ENCODE results near the gene LGALS14.

Gene LGALS14

GRCh38 chr19:39738814-39739213, 34.5 kb downstream of the LGALS14 start:
- DNase-seq (ENCODE audit: low read depth, low spot score) = no peak
- no peak overlapping the region for H3K4me3 ChIP-seq (ENCODE audit: low read depth, low read length)
- in situ Hi-C loops (cut with HindIII; ENCODE audit: low sequenced_read_pairs) = no loop called here
- no peak for TF ChIP-seq CTCF (IDR thresholded peaks at IDR 0.05; ENCODE audit: low read depth, low read length)

GRCh38 chr19:39740395-39740794, 36.1 kb downstream of the LGALS14 start:
- DNase-seq (ENCODE audit: low read depth, low spot score) = no peak
- no peak overlapping the region for H3K4me3 ChIP-seq (ENCODE audit: low read depth, low read length)
- in situ Hi-C loops (cut with HindIII; ENCODE audit: low sequenced_read_pairs) = no loop called here
- no peak for TF ChIP-seq CTCF (IDR thresholded peaks at IDR 0.05; ENCODE audit: low read depth, low read length)

- TF ChIP-seq CTCF (IDR thresholded peaks at IDR 0.05; ENCODE audit: low read depth, low read length) = no peak
- in situ Hi-C loops (cut with HindIII; ENCODE audit: low sequenced_read_pairs) = no loop called here
- no peak for DNase-seq (ENCODE audit: low read depth, low spot score)
- no peak overlapping the region for H3K4me3 ChIP-seq (ENCODE audit: low read depth, low read length)
These were observed 41.4 kb downstream of the LGALS14 start for GRCh38 chr19:39745643-39746042.

- in situ Hi-C loops (cut with HindIII; ENCODE audit: low sequenced_read_pairs) = no loop called here
- DNase-seq (ENCODE audit: low read depth, low spot score) = no peak
- TF ChIP-seq CTCF (IDR thresholded peaks at IDR 0.05; ENCODE audit: low read depth, low read length) = no peak
- no peak overlapping the region for H3K4me3 ChIP-seq (ENCODE audit: low read depth, low read length)
These were observed 42.7 kb downstream of the LGALS14 start for GRCh38 chr19:39746836-39747529.

- no peak for DNase-seq (ENCODE audit: low read depth, low spot score)
- in situ Hi-C loops (cut with HindIII; ENCODE audit: low sequenced_read_pairs) = no loop called here
- no peak for TF ChIP-seq CTCF (IDR thresholded peaks at IDR 0.05; ENCODE audit: low read depth, low read length)
- H3K4me3 ChIP-seq (ENCODE audit: low read depth, low read length) = no peak overlapping the region
These were observed 45.7 kb downstream of the LGALS14 start for GRCh38 chr19:39749981-39750380.

GRCh38 chr19:39752390-39752789, 48.1 kb downstream of the LGALS14 start:
- H3K4me3 ChIP-seq (ENCODE audit: low read depth, low read length) = no peak overlapping the region
- in situ Hi-C loops (cut with HindIII; ENCODE audit: low sequenced_read_pairs) = no loop called here
- no peak for TF ChIP-seq CTCF (IDR thresholded peaks at IDR 0.05; ENCODE audit: low read depth, low read length)
- no peak for DNase-seq (ENCODE audit: low read depth, low spot score)
